ENCODE measurements around the gene CSTF3. TPM values are rescaled to one million over a fixed set of nuclear protein-coding genes. Genes with fewer than 3 reads are reported as not detected.
"Not testable (repeated sequence)": the region's sequence is repeated elsewhere in the genome, so short reads cannot be mapped to it uniquely, and the experiment has no call there.

The CSTF3 gene
- polyA plus RNA-seq (2012; ENCODE audit: insufficient read depth, insufficient read length), result 52.9 TPM

GRCh38 chr11:33161120-33162005 is at the start of gene CSTF3:
Gene CSTF3, minus strand, starts transcription at chr11:33161480. Its CDS starts 155 bp downstream, at chr11:33161325.
- peak; percentile 93 for DNase-seq (ENCODE audit: low read depth, low spot score)
- peak within 1 kb of the TSS; percentile 69 for H3K4me3 ChIP-seq (ENCODE audit: low read length)

DNA sequence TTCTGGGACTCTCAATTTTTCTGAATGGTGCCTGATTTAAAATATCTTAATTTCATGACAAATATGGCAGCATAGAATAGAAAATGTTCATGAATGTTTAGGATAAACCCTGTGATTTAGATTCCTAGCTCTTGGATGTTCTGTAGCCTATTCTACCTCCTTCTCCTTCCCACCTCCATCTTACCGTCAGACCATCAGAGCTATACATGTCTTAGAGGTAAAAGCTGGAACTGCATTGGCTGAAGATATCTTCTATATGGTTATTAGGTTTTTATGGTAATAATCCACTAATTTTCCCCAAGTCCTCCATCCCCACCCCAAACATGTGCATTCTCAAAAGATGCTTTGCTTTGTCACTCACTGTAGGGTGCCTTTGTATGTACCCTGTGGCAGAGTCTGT is 46.9 kb upstream of the CSTF3 start:
- DNase-seq (ENCODE audit: low read depth, low spot score), result no peak
- H3K4me3 ChIP-seq (ENCODE audit: low read length), result no peak overlapping the region

DNA sequence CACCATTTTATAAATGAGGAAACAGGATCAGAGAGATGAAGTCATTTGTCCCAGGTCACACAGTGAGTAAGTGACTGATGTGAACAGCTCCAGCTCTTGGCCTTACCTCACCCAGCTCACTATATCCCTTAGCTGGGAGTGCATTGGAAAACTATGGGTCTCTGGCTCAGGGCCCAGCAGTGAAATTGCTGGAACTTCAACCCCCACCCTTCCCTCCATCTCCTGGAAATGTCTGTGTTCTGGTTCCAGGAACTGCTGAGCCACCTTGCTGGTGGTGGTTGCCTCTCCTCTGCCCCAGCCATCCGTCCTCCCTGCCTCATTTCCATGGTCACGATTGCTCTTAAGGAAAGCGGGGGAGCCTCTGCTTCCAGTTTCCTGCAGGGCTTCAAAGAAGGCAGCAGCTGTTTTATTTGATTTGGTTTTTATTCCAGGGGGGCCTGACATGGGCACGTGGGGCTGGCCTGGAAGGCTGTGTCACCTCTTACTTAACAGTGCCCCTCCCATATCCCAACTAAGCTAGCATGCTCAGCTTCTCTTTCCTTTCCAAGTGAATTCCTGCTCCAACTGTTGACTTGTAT is 46.2 kb upstream of the CSTF3 start:
- no peak overlapping the region for H3K4me3 ChIP-seq (ENCODE audit: low read length)
- DNase-seq (ENCODE audit: low read depth, low spot score), result no peak

DNA sequence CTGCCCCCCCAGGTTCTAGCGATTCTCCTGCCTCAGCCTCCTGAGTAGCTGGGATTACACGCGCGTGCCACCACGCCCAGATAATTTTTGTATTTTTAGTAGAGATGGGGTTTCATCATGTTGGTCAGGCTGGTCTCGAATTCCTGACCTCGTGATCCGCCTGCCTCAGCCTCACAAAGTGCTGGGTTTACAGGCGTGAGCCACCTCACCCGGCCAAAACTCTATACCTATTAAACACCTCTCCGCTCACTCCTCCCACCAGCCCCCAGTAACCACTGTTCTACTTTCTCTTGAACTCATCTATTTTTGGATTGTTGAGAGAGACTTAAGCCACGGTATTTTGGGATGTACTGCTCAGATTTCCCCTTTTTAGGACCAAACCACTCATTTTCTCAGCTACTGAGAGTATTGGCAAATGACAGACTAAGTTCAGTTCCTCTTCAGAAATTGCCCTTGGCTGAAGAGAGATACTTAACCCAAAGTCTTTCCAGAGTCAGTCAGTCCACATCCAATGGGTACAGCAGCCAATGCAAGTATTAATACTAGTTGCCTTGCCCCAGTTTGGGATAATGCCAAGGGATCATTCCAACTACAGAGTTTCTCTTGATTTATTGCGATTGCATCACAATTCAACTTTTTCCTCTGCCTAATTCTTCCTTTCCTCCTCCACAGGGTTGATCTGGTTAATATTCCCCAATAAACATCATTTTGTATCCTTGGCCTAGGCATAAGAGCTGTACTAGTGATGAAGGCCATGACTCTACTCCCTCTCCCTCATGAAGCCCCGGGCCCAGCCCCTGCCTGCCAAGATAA is 36.8 kb upstream of the CSTF3 start:
- H3K4me3 ChIP-seq (ENCODE audit: low read length), result no peak overlapping the region
- no peak for DNase-seq (ENCODE audit: low read depth, low spot score)

- no peak for DNase-seq (ENCODE audit: low read depth, low spot score)
- H3K4me3 ChIP-seq (ENCODE audit: low read length), result no peak overlapping the region
Observed at GRCh38 chr11:33195462-33196173, 34.3 kb upstream of the CSTF3 start.

- H3K4me3 ChIP-seq (ENCODE audit: low read length), result no peak overlapping the region
- no peak for DNase-seq (ENCODE audit: low read depth, low spot score)
Observed at GRCh38 chr11:33194455-33194854, 33.2 kb upstream of the CSTF3 start.

DNA sequence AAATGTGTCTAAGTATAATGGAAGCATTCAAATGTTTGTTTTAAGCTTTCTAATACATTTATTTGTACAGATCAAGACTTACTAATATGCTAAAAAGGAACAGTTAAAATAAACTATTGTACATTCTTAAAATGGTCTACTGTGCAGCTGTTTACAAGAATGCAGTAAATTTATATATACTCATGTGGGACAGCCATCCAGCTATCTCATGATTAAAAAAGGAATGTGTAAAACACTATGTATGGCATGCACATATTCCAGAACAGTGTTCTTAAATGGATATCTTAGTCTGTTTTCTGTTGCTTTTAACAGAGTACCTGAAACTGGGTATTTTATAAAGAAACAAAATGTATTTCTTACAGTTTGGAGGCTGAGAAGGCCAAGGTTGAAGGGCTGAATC is 30.2 kb upstream of the CSTF3 start:
- no peak overlapping the region for H3K4me3 ChIP-seq (ENCODE audit: low read length)
- no peak for DNase-seq (ENCODE audit: low read depth, low spot score)

DNA sequence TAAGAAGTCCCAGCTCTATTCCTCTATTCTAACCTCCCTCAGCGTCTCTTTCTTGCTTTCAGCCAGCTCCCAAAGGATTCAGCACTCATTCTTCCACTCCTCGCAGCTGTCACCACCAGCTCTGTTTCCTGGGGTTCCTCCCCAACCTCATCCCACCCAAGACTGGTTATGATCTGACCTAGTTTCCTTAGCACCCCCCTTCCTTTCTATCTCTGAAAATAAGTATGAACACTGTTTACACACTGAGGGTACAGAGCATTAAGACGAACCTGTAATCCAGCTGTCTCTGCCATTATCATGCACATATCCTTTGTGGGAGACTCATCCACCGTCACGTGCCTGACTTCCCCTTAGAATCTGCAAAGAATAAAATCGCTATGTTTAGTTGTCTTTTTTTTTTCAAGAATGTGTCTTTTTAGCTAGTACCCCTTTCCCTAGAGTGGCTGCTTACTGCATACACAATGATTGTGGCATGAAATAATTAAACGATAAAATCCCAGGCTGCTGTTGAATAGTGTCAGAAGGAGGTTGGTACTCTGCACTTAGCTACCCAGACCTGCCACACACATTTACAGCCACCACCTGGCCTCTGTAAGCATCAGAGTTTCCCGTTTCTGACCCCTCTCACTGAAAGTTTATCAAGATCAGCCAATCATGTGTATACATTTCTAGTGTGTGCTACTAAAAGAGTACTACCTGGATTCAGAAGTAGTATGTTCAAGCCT is 26.9 kb upstream of the CSTF3 start:
- no peak for DNase-seq (ENCODE audit: low read depth, low spot score)
- no peak overlapping the region for H3K4me3 ChIP-seq (ENCODE audit: low read length)

DNA sequence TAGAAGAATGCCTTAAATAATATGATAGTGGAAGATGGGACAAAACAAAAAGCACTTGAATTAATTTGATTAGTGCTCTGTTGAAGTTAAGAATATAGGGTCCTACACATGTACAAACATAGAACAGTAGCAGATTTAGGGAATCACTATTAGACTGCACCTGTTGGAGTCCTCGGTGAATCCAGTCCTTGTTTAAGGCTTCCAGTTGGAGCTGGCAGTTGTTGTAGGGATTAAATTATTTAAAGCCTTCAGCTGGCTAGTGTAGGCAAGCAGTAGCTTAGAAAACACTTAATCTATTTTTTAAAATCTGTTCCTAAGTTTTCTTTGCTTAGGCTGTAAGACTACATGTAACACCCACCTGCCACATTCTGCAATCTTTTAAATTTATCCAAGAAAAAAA is 24.5 kb upstream of the CSTF3 start:
- no peak overlapping the region for H3K4me3 ChIP-seq (ENCODE audit: low read length)
- no peak for DNase-seq (ENCODE audit: low read depth, low spot score)

DNA sequence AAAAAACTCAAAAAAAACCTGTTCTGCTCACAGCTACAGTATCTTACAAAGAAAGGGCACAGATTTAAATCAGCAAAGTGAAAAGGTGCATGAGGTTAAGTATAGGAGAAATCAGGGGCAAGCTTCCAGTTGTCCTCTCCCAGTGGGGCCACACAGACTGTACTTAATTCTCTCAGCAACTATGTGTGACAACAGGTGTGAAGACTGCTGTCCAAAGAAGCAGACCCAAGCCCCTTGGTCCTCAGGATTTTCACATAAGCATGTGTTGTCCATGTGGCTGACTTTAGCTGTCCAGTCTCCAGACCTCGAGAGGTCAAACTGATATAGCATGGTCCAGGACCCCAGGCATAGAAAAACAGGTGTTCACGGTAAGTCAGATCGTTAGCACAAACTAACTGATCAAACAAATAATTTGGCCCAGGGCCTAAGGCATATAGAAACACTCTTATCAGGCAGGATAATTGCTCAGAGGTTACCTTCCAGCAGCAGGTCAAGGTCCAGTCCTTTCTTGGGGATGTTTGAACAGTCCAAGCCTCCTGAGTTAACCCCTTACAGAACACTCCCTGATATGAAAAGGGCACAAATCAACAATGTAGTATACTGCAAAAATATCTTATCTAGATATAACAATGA is 21.1 kb upstream of the CSTF3 start:
- H3K4me3 ChIP-seq (ENCODE audit: low read length), result no peak overlapping the region
- no peak for DNase-seq (ENCODE audit: low read depth, low spot score)

DNA sequence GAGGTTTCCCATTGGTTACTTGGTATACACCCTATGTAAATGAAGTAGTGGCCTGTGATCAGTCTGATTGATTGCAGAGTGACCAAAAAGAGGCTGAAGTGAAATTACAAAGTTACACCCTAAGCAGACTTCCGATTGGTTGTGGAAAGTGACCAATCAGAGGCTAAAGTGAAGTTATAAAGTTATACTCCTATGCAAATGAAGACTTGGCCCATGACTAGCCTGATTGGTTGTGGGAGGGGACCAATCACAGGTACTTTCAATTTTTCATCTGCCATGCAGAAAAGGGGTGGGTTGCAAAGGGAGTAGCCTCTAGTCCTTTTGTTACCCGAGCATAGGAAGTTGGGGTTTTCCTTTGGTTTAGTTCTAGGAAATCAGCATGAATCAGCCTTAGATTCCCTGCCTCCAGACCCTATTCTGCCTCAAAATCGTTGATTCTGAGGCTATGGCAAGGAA is 18.1 kb upstream of the CSTF3 start:
- no peak overlapping the region for H3K4me3 ChIP-seq (ENCODE audit: low read length)
- no peak for DNase-seq (ENCODE audit: low read depth, low spot score)

GRCh38 chr11:33178443-33179180 is 17.3 kb upstream of the CSTF3 start:
- H3K4me3 ChIP-seq (ENCODE audit: low read length), result no peak overlapping the region
- no peak for DNase-seq (ENCODE audit: low read depth, low spot score)

DNA sequence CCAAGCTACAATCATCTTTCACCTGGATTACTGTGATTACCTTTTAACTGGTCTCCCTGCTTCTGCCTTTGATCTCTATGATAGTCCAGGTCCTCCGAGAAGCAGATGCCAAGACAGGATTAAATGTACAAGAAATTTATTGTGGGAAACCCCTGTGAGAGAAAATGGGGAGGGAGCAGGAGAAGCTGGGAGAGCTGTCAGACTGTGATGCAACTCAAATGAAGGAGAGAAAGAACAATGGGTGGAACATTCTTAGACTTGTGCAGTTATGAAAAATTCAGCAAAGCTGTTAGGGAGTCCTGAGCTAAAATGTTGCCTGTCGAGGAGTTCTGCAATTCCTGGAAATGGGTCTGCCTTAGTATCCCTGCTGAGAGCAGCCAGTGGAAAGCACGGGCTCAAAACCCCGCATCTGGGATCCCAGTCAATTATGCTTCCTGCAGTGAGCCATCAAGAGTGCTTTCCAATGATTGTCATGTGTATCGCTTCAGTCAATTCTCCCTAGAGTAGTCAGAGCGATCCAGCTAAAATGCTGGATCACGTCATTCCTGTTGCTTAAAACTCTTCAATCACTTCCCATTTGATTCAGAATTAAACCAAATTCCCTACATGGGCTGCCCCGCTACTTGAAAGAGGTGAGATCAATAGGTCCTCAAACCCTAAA is 16.5 kb upstream of the CSTF3 start:
- no peak for DNase-seq (ENCODE audit: low read depth, low spot score)
- H3K4me3 ChIP-seq (ENCODE audit: low read length), result no peak overlapping the region

DNA sequence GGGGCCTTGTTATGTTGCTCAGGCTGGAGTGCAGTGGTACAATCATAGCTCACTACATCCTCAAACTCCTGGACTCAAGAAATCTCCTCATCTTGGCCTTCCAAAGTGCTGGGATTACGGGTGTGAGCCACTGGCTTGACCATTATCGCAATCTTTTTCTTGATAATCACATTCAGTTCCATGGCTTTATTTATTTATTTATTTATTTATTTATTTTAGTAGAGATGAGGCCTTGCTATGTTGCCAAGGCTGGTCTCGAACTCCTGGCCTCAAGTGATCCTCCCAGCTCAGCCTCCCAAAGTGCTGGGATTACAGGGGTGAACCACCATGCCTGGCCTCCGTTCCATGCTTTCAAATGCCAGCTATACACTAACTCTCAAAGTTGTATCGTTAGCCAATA is 15.5 kb upstream of the CSTF3 start:
- H3K4me3 ChIP-seq (ENCODE audit: low read length); DNase-seq (ENCODE audit: low read depth, low spot score): not testable (repeated sequence)

DNA sequence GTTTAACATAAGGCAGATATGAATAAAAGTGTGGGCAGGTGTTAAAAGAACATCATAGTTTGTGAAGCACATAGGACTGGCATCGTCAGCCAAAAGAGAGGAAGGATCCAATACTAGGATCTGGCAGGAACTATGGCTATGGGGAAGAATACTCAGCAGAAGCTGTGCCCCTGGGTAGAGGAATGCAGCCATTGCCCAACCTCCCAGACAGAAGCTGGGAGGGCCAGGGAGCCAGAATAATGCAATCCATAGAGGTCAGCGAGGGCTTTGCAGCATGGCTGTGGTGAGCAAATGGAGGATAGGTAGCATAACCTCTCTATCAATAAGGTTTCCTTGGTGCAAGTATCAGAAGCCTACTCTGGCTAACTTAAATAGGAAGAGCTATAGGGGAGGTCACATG is 11.7 kb upstream of the CSTF3 start:
- DNase-seq (ENCODE audit: low read depth, low spot score), result no peak
- H3K4me3 ChIP-seq (ENCODE audit: low read length), result no peak overlapping the region

DNA sequence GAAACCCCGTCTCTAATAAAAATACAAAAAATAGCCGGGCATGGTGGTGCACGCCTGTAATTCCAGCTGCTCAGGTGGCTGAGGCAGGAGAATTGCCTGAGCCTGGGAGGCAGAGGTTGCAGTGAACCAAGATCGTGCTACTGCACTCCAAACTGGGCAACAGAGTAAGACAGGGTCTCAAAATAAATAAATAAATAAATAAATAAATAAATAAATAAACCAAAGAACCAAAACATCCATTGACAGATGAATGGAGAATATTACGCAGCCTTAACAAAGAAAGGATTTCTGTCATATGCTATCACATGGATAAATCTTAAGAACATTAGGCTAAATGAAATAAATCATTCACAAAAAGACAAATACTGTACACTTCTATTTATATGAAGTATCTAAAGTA is 11.1 kb upstream of the CSTF3 start:
- no peak overlapping the region for H3K4me3 ChIP-seq (ENCODE audit: low read length)
- DNase-seq (ENCODE audit: low read depth, low spot score), result no peak

DNA sequence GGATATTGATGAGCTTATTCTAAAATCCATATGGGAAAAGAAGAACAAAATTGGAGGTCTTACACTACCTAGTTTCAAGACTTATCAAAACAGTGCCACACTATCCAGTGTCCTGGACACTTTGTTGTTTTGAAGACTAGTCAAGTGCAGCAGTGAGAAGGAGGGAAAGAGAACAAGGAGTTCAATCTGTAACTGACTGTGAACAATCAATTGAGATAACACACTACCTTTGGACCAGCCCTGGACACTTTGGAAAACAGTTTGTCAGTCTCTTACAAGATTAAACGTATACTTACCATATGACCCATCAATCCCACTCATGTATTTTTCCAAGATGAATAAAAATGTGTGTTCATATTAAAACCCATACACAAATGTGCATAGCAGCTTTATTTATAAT is 10.0 kb upstream of the CSTF3 start:
- DNase-seq (ENCODE audit: low read depth, low spot score), result no peak
- H3K4me3 ChIP-seq (ENCODE audit: low read length), result no peak overlapping the region

Data from Jurkat, Clone E6-1 (cell line).